IMR-90 (cell line): Measurements from ENCODE around the gene METTL17. TPM values are rescaled to one million over a fixed set of nuclear protein-coding genes. Genes with fewer than 3 reads are reported as not detected.

Experiments used
- ATAC-seq: fragments of 200-7000 bp; cut with Tn5 transposase; 2 replicates; pipeline ENCODE4 v1.9.1; 2020; ENCODE audit warnings: low read depth, mild to moderate bottlenecking, moderate library complexity
- BruUV-seq: library from RNA; stranded (reverse); fragments of 400-500 nt; replicated peaks from 2 replicates; lab custom pipeline; 2021; lab: Mats Ljungman, UMichigan
- CTCF ChIA-PET: fragments of 300-600 bp; formaldehyde crosslinking; extraction: SDS; loops from one replicate; lab custom pipeline; 2021; ENCODE audit warnings: antibody characterized with exemption; lab: Yijun Ruan, JAX
- POLR2A ChIA-PET: fragments of 300-600 bp; sonication (Branson Sonifier 250); formaldehyde crosslinking; loops from one replicate; lab custom pipeline; 2022; ENCODE audit warnings: antibody characterized with exemption; ENCODE audit not compliant: unreplicated experiment; lab: Charles Lee
- DNase-seq: peaks from one replicate; pipeline ENCODE4 v3.0.0; 2013
- H2AFZ ChIP-seq: replicated peaks from 2 replicates; pipeline ENCODE3; 2013; ENCODE audit warnings: low read length, mild to moderate bottlenecking; ENCODE audit not compliant: poor library complexity
- H2AK5ac ChIP-seq: 2 replicates; pipeline ENCODE4 v1.6.1; 2013; ENCODE audit warnings: low read depth, low read length, inconsistent platforms
- H2AK9ac ChIP-seq: replicated peaks from 2 replicates; pipeline ENCODE3; 2013; ENCODE audit warnings: mild to moderate bottlenecking, low read depth, low read length, moderate library complexity; ENCODE audit not compliant: poor library complexity
- H2BK120ac ChIP-seq: 2 replicates; pipeline ENCODE4 v1.6.1; 2013; ENCODE audit warnings: low read depth, low read length, inconsistent platforms
- H2BK15ac ChIP-seq: 3 replicates; pipeline ENCODE4 v1.6.1; 2013; ENCODE audit warnings: low read depth, low read length, inconsistent platforms
- H2BK20ac ChIP-seq: 2 replicates; pipeline ENCODE4 v1.6.1; 2013; ENCODE audit warnings: low read depth, mild to moderate bottlenecking, inconsistent platforms, low read length, moderate library complexity
- H2BK5ac ChIP-seq: 2 replicates; pipeline ENCODE4 v1.6.1; 2013; ENCODE audit warnings: mild to moderate bottlenecking, low read depth, low read length, inconsistent platforms; ENCODE audit not compliant: poor library complexity, severe bottlenecking
- H3K14ac ChIP-seq: replicated peaks from 2 replicates; pipeline ENCODE4 v1.6.1; 2013; ENCODE audit warnings: low read depth, low read length, inconsistent platforms
- H3K18ac ChIP-seq: 2 replicates; pipeline ENCODE4 v1.6.1; 2013; ENCODE audit warnings: low read depth, low read length, control low read depth
- H3K23ac ChIP-seq: 2 replicates; pipeline ENCODE4 v1.6.1; 2013; ENCODE audit warnings: low read depth, low read length, inconsistent platforms
- H3K27ac ChIP-seq: 2 replicates; pipeline ENCODE4 v1.5.1; 2013; ENCODE audit warnings: mild to moderate bottlenecking, control low read depth, low read length; ENCODE audit not compliant: insufficient read depth
- H3K27me3 ChIP-seq: 2 replicates; pipeline ENCODE4 v1.6.1; 2013; ENCODE audit warnings: low read length; ENCODE audit not compliant: control insufficient read depth, insufficient read depth
- H3K36me3 ChIP-seq: 2 replicates; pipeline ENCODE4 v1.6.1; 2013; ENCODE audit warnings: low read length, mixed read lengths; ENCODE audit not compliant: control insufficient read depth, insufficient read depth
- H3K4ac ChIP-seq: 2 replicates; pipeline ENCODE4 v1.6.1; 2013; ENCODE audit warnings: low read depth, low read length, inconsistent platforms
- H3K4me1 ChIP-seq: 2 replicates; pipeline ENCODE4 v1.6.1; 2013; ENCODE audit warnings: low read length, mixed read lengths; ENCODE audit not compliant: control insufficient read depth, insufficient read depth
- H3K4me2 ChIP-seq: 2 replicates; pipeline ENCODE4 v1.6.1; 2013; ENCODE audit warnings: low read depth, mild to moderate bottlenecking, control low read depth, low read length, moderate library complexity
- H3K4me3 ChIP-seq: 2 replicates; pipeline ENCODE4 v1.5.1; 2013; ENCODE audit warnings: low read depth, mild to moderate bottlenecking, control low read depth, low read length, moderate library complexity; ENCODE audit not compliant: insufficient read depth
- H3K56ac ChIP-seq: 2 replicates; pipeline ENCODE4 v1.6.1; 2013; ENCODE audit warnings: low read length, inconsistent platforms; ENCODE audit not compliant: insufficient read depth; ENCODE audit errors: extremely low read depth
- H3K79me1 ChIP-seq, 2 experiments: 2 replicates each; pipeline ENCODE4 v1.6.1; 2013; ENCODE audit warnings: low read length in 2 of 2, inconsistent platforms in 1 of 2, low read depth in 1 of 2
- H3K9ac ChIP-seq: 2 replicates; pipeline ENCODE4 v1.6.1; 2013; ENCODE audit warnings: low read depth, low read length, control low read depth
- H3K9me1 ChIP-seq: 2 replicates; pipeline ENCODE4 v1.6.1; 2013; ENCODE audit warnings: low read length, inconsistent platforms; ENCODE audit not compliant: insufficient read depth
- H3K9me3 ChIP-seq: 2 replicates; pipeline ENCODE4 v1.6.1; 2013; ENCODE audit warnings: low read length; ENCODE audit not compliant: control insufficient read depth, insufficient read depth
- H4K20me1 ChIP-seq: 2 replicates; pipeline ENCODE4 v1.6.1; 2013; ENCODE audit warnings: low read length, inconsistent platforms; ENCODE audit not compliant: insufficient read depth
- H4K5ac ChIP-seq: 2 replicates; pipeline ENCODE4 v1.6.1; 2013; ENCODE audit warnings: mild to moderate bottlenecking, low read depth, low read length, control low read depth
- H4K8ac ChIP-seq, 2 experiments: 2 replicates each; pipeline ENCODE4 v1.6.1; 2013; ENCODE audit warnings: low read depth in 2 of 2, low read length in 2 of 2, control low read depth in 1 of 2, inconsistent platforms in 1 of 2
- H4K91ac ChIP-seq: 2 replicates; pipeline ENCODE4 v1.6.1; 2013; ENCODE audit warnings: low read depth, low read length, inconsistent platforms; ENCODE audit not compliant: insufficient read depth
- BHLHE40 ChIP-seq: fragments of 150-350 bp; IDR thresholded peaks from 2 replicates; pipeline ENCODE4 v1.6.1; 2016; ENCODE audit warnings: mild to moderate bottlenecking, low read depth, low read length
- CEBPB ChIP-seq: IDR thresholded peaks from 2 replicates; pipeline ENCODE4 v1.6.1; 2012; ENCODE audit warnings: low read depth, low read length, improper control_type of control experiment
- CHD1 ChIP-seq: IDR thresholded peaks from 2 replicates; pipeline ENCODE4 v1.6.1; 2012; ENCODE audit warnings: low read depth, low read length, improper control_type of control experiment
- CTCF ChIP-seq: conservative IDR thresholded peaks from 2 replicates; pipeline ENCODE4 v1.5.1; 2012; ENCODE audit warnings: mild to moderate bottlenecking, low read depth, low read length, improper control_type of control experiment
- ELK1 ChIP-seq: fragments of 150-350 bp; IDR thresholded peaks from 2 replicates; pipeline ENCODE4 v1.6.1; 2016; ENCODE audit warnings: low read depth, mild to moderate bottlenecking, low read length, moderate library complexity, borderline replicate concordance
- FOS ChIP-seq: fragments of 150-350 bp; IDR thresholded peaks from 2 replicates; pipeline ENCODE4 v1.6.1; 2016; ENCODE audit warnings: low read depth, low read length
- MAFK ChIP-seq: IDR thresholded peaks from 2 replicates; pipeline ENCODE4 v1.6.1; 2012; ENCODE audit warnings: low read depth, low read length, improper control_type of control experiment
- MAZ ChIP-seq: IDR thresholded peaks from 2 replicates; pipeline ENCODE4 v1.6.1; 2012; ENCODE audit warnings: low read depth, mild to moderate bottlenecking, low read length, improper control_type of control experiment, moderate library complexity, borderline replicate concordance
- MXI1 ChIP-seq: IDR thresholded peaks from 2 replicates; pipeline ENCODE4 v1.6.1; 2012; ENCODE audit warnings: low read depth, mild to moderate bottlenecking, low read length, moderate library complexity, borderline replicate concordance
- NFE2L2 ChIP-seq: fragments of 150-350 bp; IDR thresholded peaks from 2 replicates; pipeline ENCODE4 v1.6.1; 2016; ENCODE audit warnings: low read depth, mild to moderate bottlenecking, low read length
- POLR2A ChIP-seq: IDR thresholded peaks from 2 replicates; pipeline ENCODE4 v1.6.1; 2012; ENCODE audit warnings: mild to moderate bottlenecking, low read depth, low read length
- RAD21 ChIP-seq: IDR thresholded peaks from 2 replicates; pipeline ENCODE4 v1.6.1; 2012; ENCODE audit warnings: low read length, improper control_type of control experiment
- RCOR1 ChIP-seq: IDR thresholded peaks from 2 replicates; pipeline ENCODE4 v1.6.1; 2012; ENCODE audit warnings: mild to moderate bottlenecking, low read length, improper control_type of control experiment; ENCODE audit not compliant: insufficient replicate concordance
- RFX5 ChIP-seq: IDR thresholded peaks from 2 replicates; pipeline ENCODE4 v1.8.0; 2012; ENCODE audit warnings: low read depth, mild to moderate bottlenecking, low read length, moderate library complexity
- SMC3 ChIP-seq: fragments of 150-350 bp; IDR thresholded peaks from 2 replicates; pipeline ENCODE4 v1.6.1; 2016; ENCODE audit warnings: low read depth, mild to moderate bottlenecking, antibody characterized with exemption, low read length, moderate library complexity
- USF2 ChIP-seq: fragments of 150-350 bp; IDR thresholded peaks from 2 replicates; pipeline ENCODE4 v1.6.1; 2017; ENCODE audit warnings: mild to moderate bottlenecking, antibody characterized with exemption, low read length, low read depth
- WGBS, 2 experiments: methylation state at CpG; one replicate each; pipeline versions ENCODE4 v1.1.5 to v1.1.7; 2013; ENCODE audit warnings: missing lambda C conversion rate in 2 of 2; ENCODE audit not compliant: insufficient read length in 1 of 2; ENCODE audit errors: extremely low coverage in 2 of 2; 5-methylcytosine and 5-hydroxymethylcytosine counted together
- dilution Hi-C: fragments of 300-500 bp; cut with HindIII; formaldehyde crosslinking; loops from one replicate; pipeline ENCODE4 v1.14.3; 2018; ENCODE audit warnings: low sequenced_read_pairs; ENCODE audit not compliant: unreplicated experiment
- in situ Hi-C: fragments of 300-500 bp; cut with MboI; formaldehyde crosslinking; loops from 3 replicates; pipeline ENCODE4 v1.14.3; 2019; ENCODE audit warnings: low sequenced_read_pairs, inconsistent platforms, mixed read lengths
- intact Hi-C: fragments of 100-400 bp; cut with micrococcal nuclease; formaldehyde crosslinking; loops from 2 replicates; pipeline ENCODE4 v1.10.0; 2022
- polyA plus RNA-seq, 3 experiments: library from polyadenylated mRNA; depleted of rRNA; stranded (reverse); fragments of >200 nt; gene quantifications; 2 replicates each; pipeline ENCODE4 v1.2.3, GENCODE V29; 2012; ENCODE audit warnings: low replicate concordance in 1 of 3
- total RNA-seq: library from RNA; depleted of rRNA; stranded (reverse); fragments of >200 nt; gene quantifications from 2 replicates; pipeline ENCODE4 v1.2.3, GENCODE V29; 2012

The METTL17 gene
- total and polyA plus RNA-seq, 2 of the 4 experiments (the other 2 are of a cell fraction): 32.8 to 69.7 TPM

- POLR2A ChIA-PET: no interaction called here
- H3K18ac ChIP-seq: no peak overlapping the region
These were observed 47.4 kb downstream of the METTL17 start for GRCh38 chr14:21037156-21037555.

More at GRCh38 chr14:21037156-21037555, 47.4 kb downstream of the METTL17 start:
- H3K14ac ChIP-seq: no peak overlapping the region
- H2AFZ ChIP-seq: no peak overlapping the region
- DNase-seq: no peak
- H2AK9ac ChIP-seq: no peak overlapping the region
- CTCF ChIA-PET: interaction anchor here (1.1 kb wide), 1 partner anchor 22 kb away, joined by 3 read pairs; no protein-coding TSS in a partner anchor
- no peak overlapping the region for H2BK20ac ChIP-seq
- H3K9me1 ChIP-seq: no peaks in the 10 kb centered on the region
- peaks cover 2% of the 10 kb centered on the region; the same call in 1 of the 2 replicates for H3K4me1 ChIP-seq
- no peak overlapping the region for H3K4me2 ChIP-seq
- TF ChIP-seq FOS: no peak
- no peak for TF ChIP-seq MAFK
- no peak for TF ChIP-seq ELK1
- TF ChIP-seq SMC3: no peak
- TF ChIP-seq NFE2L2: no peak
- no peak for TF ChIP-seq POLR2A
- TF ChIP-seq CTCF: no peak
- TF ChIP-seq RFX5: no peak
- TF ChIP-seq MAZ: no peak
- TF ChIP-seq RCOR1: no peak
- TF ChIP-seq USF2: no peak
- no peak for TF ChIP-seq CHD1
- no peak for TF ChIP-seq MXI1
- TF ChIP-seq CEBPB: no peak
- no peak for TF ChIP-seq BHLHE40
- TF ChIP-seq RAD21: no peak
- peaks cover 41% of the 10 kb centered on the region for H3K27me3 ChIP-seq
- H2AK5ac ChIP-seq: no peak overlapping the region
- H2BK15ac ChIP-seq: no peak overlapping the region
- H3K23ac ChIP-seq: no peak overlapping the region
- no peak for ATAC-seq
- dilution Hi-C loops: no loop called here
- intact Hi-C loops: no loop called here
- no peaks in the 10 kb centered on the region for H3K79me1 ChIP-seq
- no peak overlapping the region for H4K5ac ChIP-seq
- H3K56ac ChIP-seq: no peak overlapping the region
- no peak overlapping the region for H3K4ac ChIP-seq
- H2BK5ac ChIP-seq: no peak overlapping the region
- H3K36me3 ChIP-seq: no peaks in the 10 kb centered on the region
- no TSS peak for BruUV-seq
- H3K27ac ChIP-seq: no peak overlapping the region
- in situ Hi-C loops: no loop called here
- WGBS, 2 experiments: no CpG with 5 or more reads among the region's 3 CpGs
- no peak overlapping the region for H2BK120ac ChIP-seq
- H3K9me3 ChIP-seq: no peaks in the 10 kb centered on the region
- no peak overlapping the region for H4K91ac ChIP-seq
- no peak overlapping the region for H3K4me3 ChIP-seq
- H4K20me1 ChIP-seq: no peaks in the 10 kb centered on the region
- H4K8ac ChIP-seq: no peak overlapping the region
- no peak overlapping the region for H3K9ac ChIP-seq
